Hepatocyte (in vitro differentiated cells): Measurements from ENCODE around the gene B4GALT4. TPM values are rescaled to one million over a fixed set of nuclear protein-coding genes. Genes with fewer than 3 reads are reported as not detected.
"Not testable (repeated sequence)": the region's sequence is repeated elsewhere in the genome, so short reads cannot be mapped to it uniquely, and the experiment has no call there.

Experiments
- DNase-seq: peaks from one replicate; pipeline ENCODE4 v3.0.0-alpha.2; 2016; ENCODE audit warnings: low spot score
- H2AFZ ChIP-seq: fragments of 200-600 bp; sonication (generic); 2 replicates; pipeline ENCODE4 v1.6.0; 2016; ENCODE audit warnings: antibody characterized with exemption, mild to moderate bottlenecking
- H3K27ac ChIP-seq: fragments of 200-600 bp; sonication (generic); 2 replicates; pipeline ENCODE4 v1.5.1; 2016; ENCODE audit warnings: mild to moderate bottlenecking
- H3K27me3 ChIP-seq: fragments of 200-600 bp; sonication (generic); 2 replicates; pipeline ENCODE4 v1.6.1; 2016
- H3K36me3 ChIP-seq: fragments of 200-600 bp; sonication (generic); replicated peaks from 2 replicates; pipeline ENCODE4 v1.5.1; 2016; ENCODE audit warnings: low read depth; ENCODE audit not compliant: insufficient read depth
- H3K4me1 ChIP-seq: fragments of 200-600 bp; sonication (generic); 2 replicates; pipeline ENCODE4 v1.5.1; 2016; ENCODE audit warnings: mild to moderate bottlenecking, moderate library complexity; ENCODE audit not compliant: insufficient read depth
- H3K4me2 ChIP-seq: fragments of 200-600 bp; sonication (generic); 2 replicates; pipeline ENCODE4 v1.6.0; 2016
- H3K4me3 ChIP-seq: fragments of 200-600 bp; sonication (generic); 2 replicates; pipeline ENCODE4 v1.5.1; 2016; ENCODE audit warnings: mild to moderate bottlenecking
- H3K79me2 ChIP-seq: fragments of 200-600 bp; sonication (generic); 2 replicates; pipeline ENCODE4 v1.6.0; 2017; ENCODE audit warnings: mild to moderate bottlenecking
- H3K9me2 ChIP-seq: fragments of 200-600 bp; sonication (generic); replicated peaks from 2 replicates; pipeline ENCODE4 v1.6.0; 2017; ENCODE audit warnings: mild to moderate bottlenecking; ENCODE audit not compliant: insufficient read depth
- H3K9me3 ChIP-seq: fragments of 200-600 bp; sonication (generic); 2 replicates; pipeline ENCODE4 v1.5.1; 2016; ENCODE audit warnings: low read depth, mild to moderate bottlenecking
- H4K20me1 ChIP-seq: fragments of 200-600 bp; sonication (generic); 2 replicates; pipeline ENCODE4 v1.6.0; 2016; ENCODE audit warnings: mild to moderate bottlenecking; ENCODE audit not compliant: insufficient read depth, poor library complexity, severe bottlenecking
- CTCF ChIP-seq: fragments of 200-600 bp; sonication (generic); IDR thresholded peaks from 2 replicates; pipeline ENCODE4 v1.5.1; 2016; ENCODE audit warnings: antibody characterized with exemption, mild to moderate bottlenecking; ENCODE audit not compliant: poor library complexity
- EZH2 ChIP-seq: fragments of 200-600 bp; sonication (generic); IDR thresholded peaks from 2 replicates; pipeline ENCODE4 v1.6.1; 2016; ENCODE audit warnings: antibody characterized with exemption, mild to moderate bottlenecking, borderline replicate concordance
- EZH2phosphoT487 ChIP-seq: fragments of 200-600 bp; sonication (generic); IDR thresholded peaks from one replicate; pipeline ENCODE4 v1.6.1; 2018; ENCODE audit warnings: antibody characterized with exemption, mild to moderate bottlenecking, low read depth, moderate library complexity; ENCODE audit not compliant: unreplicated experiment, severe bottlenecking
- whole genome bisulfite sequencing: methylation state at CpG from one replicate; pipeline ENCODE4 v1.1.6; 2016; ENCODE audit warnings: low lambda C conversion rate; ENCODE audit errors: missing lambda C conversion rate; 5-methylcytosine and 5-hydroxymethylcytosine counted together
- polyA plus RNA-seq: library from polyadenylated mRNA; unstranded; fragments of >200 nt; fragmentation: Nextera tagmentation; extraction: Ambion mirVana; gene quantifications from 2 replicates; pipeline ENCODE4 v1.2.1, GENCODE V29; 2016
- total RNA-seq: library from RNA; depleted of rRNA; stranded (reverse); fragments of >200 nt; gene quantifications from 2 replicates; pipeline ENCODE4 v1.2.3, GENCODE V29; 2014

The B4GALT4 gene
- total and polyA plus RNA-seq, 2 experiments from 2014 or later: 54.0 to 55.7 TPM

DNA sequence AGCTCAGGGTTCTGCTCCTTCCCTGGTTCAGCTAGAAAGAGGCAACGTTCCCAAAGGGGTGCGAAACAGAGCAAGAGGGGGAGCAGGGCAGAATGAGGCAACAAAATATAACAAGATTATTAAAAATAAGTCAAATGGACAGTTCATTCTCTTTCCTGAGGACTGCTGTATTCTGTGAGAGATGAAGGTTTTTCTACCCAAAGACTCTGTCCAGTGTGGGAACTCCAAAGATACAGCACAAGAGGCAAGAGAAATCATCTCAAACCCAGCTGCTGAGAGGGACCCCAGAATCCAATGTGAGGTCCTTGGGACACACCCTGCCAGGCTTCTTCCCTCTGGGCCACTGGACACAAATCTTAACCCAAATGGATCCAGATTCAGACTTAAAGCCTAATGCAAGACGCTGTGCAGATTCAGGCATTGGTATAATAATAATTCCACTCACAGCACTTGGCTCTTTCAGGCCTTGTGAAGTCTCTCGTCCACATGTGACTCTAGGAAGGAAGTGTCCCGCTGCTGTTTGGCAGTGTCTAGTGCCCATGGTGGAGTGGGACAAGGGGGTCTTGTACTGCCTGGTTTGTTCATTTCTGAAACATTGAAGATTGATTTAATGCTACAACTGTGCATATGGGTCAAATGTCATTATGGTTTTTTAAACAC lies 39.0 kb upstream of the B4GALT4 start:
- no peaks in the 10 kb centered on the region for H3K4me1 ChIP-seq

GRCh38 chr3:119279101-119279554 lies 38.5 kb upstream of the B4GALT4 start:
- no peaks in the 10 kb centered on the region for H3K9me2 ChIP-seq
- H3K9me3 ChIP-seq: no peaks in the 10 kb centered on the region
- 61% methylated on average over 6 of the region's 6 CpGs for WGBS
- H3K4me2 ChIP-seq: no peak overlapping the region
- no peak for DNase-seq
- H3K4me1 ChIP-seq: no peaks in the 10 kb centered on the region
- no peaks in the 10 kb centered on the region for H3K36me3 ChIP-seq
- no peaks in the 10 kb centered on the region for H4K20me1 ChIP-seq
- H3K27ac ChIP-seq: peak overlapping the region; percentile 13
- H3K79me2 ChIP-seq: no peaks in the 10 kb centered on the region
- no peak overlapping the region for H3K4me3 ChIP-seq
- no peaks in the 10 kb centered on the region for H3K27me3 ChIP-seq
- no peak for TF ChIP-seq EZH2phosphoT487
- no peak for TF ChIP-seq CTCF
- no peak for TF ChIP-seq EZH2
- H2AFZ ChIP-seq: peak overlapping the region; percentile 45

More for the DNA sequence above, 39.0 kb upstream of the B4GALT4 start:
- Histone ChIP-seq H3K79me2 (no peaks in the 10 kb centered on the region), H3K9me2 (no peaks in the 10 kb centered on the region), H4K20me1 (no peaks in the 10 kb centered on the region), H3K36me3 (no peaks in the 10 kb centered on the region), H3K4me3 (no peak overlapping the region), H3K4me2 (no peak overlapping the region), H3K27ac (peak overlapping the region; percentile 13), H2AFZ (peak overlapping the region; percentile 45), H3K27me3 (no peaks in the 10 kb centered on the region), H3K9me3 (no peaks in the 10 kb centered on the region)
- no peak for DNase-seq
- TF ChIP-seq EZH2 (no peak), EZH2phosphoT487 (no peak), CTCF (no peak)
- WGBS: 87% methylated on average over 5 of the region's 5 CpGs

DNA sequence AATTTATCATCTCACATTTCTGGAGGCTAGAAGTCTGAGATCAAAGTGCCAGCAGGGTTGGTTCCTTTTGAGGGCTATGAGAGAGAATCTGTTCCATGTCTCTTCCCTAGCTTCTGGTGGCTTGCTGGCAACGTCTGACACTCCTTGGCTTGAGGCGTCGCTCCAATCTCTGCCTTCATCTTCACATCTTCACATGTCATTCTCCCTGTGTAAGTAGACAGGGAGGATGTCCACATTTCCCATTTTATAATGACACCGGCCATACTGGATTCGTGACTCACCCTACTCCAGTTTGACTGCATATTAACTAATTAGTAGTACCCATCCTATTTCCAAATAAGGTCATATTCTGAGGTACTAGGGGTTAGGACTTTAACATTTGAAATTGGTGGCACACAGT lies 36.0 kb upstream of the B4GALT4 start:
- Histone ChIP-seq H3K4me1 (no peaks in the 10 kb centered on the region), H3K36me3 (no peaks in the 10 kb centered on the region), H3K9me2 (no peaks in the 10 kb centered on the region), H2AFZ (no peak overlapping the region), H3K27ac (no peak overlapping the region), H3K27me3 (no peaks in the 10 kb centered on the region), H3K4me3 (no peak overlapping the region), H3K9me3 (no peaks in the 10 kb centered on the region), H3K79me2 (no peaks in the 10 kb centered on the region), H4K20me1 (no peaks in the 10 kb centered on the region), H3K4me2 (no peak overlapping the region)
- TF ChIP-seq EZH2phosphoT487 (no peak), CTCF (no peak), EZH2 (no peak)
- 75% methylated on average over 5 of the region's 5 CpGs for WGBS
- no peak for DNase-seq

GRCh38 chr3:119270212-119270611 lies 29.5 kb upstream of the B4GALT4 start:
- H3K27ac ChIP-seq: not testable (repeated sequence)
- 78% methylated on average over 2 of the region's 2 CpGs for whole genome bisulfite sequencing

More at GRCh38 chr3:119270212-119270611, 29.5 kb upstream of the B4GALT4 start:
- not testable (repeated sequence) for H2AFZ ChIP-seq, H4K20me1 ChIP-seq, H3K9me2 ChIP-seq, H3K36me3 ChIP-seq, DNase-seq, H3K4me1 ChIP-seq, H3K4me3 ChIP-seq, H3K27me3 ChIP-seq, H3K4me2 ChIP-seq, H3K9me3 ChIP-seq, H3K79me2 ChIP-seq
